GM23338 (cell line): ENCODE data around the gene ESYT2. TPM values are rescaled to one million over a fixed set of nuclear protein-coding genes. Genes with fewer than 3 reads are reported as not detected.
A peak's percentile ranks its signal among the peaks of the same experiment; 100 is the strongest.

Source experiments
- ATAC-seq: fragments of 200-7000 bp; cut with Tn5 transposase; 3 replicates; pipeline ENCODE4 v1.9.1; 2020
- DNase-seq: peaks from one replicate; pipeline ENCODE4 v3.0.0-alpha.2; 2015; ENCODE audit warnings: low spot score
- H2AFZ ChIP-seq: fragments of 200-600 bp; sonication (generic); 2 replicates; pipeline ENCODE4 v1.8.0; 2016; ENCODE audit warnings: antibody characterized with exemption, mild to moderate bottlenecking, moderate library complexity
- H3F3A ChIP-seq: fragments of 200-600 bp; sonication (generic); replicated peaks from 2 replicates; pipeline ENCODE4 v1.8.0; 2017; ENCODE audit warnings: antibody characterized with exemption, mixed run types, low read depth
- H3K27ac ChIP-seq: fragments of 200-600 bp; sonication (generic); 2 replicates; pipeline ENCODE4 v1.6.1; 2016; ENCODE audit warnings: low read depth
- H3K27me3 ChIP-seq: fragments of 200-600 bp; sonication (generic); 2 replicates; pipeline ENCODE4 v1.8.0; 2016; ENCODE audit warnings: mild to moderate bottlenecking, mixed run types, moderate library complexity; ENCODE audit not compliant: insufficient read depth
- H3K36me3 ChIP-seq: fragments of 200-600 bp; sonication (generic); 2 replicates; pipeline ENCODE4 v1.8.0; 2016; ENCODE audit warnings: mild to moderate bottlenecking; ENCODE audit not compliant: insufficient read depth
- H3K4me1 ChIP-seq: fragments of 200-600 bp; sonication (generic); 2 replicates; pipeline ENCODE4 v1.8.0; 2016; ENCODE audit warnings: mild to moderate bottlenecking, moderate library complexity; ENCODE audit not compliant: insufficient read depth
- H3K4me2 ChIP-seq: fragments of 200-600 bp; sonication (generic); 2 replicates; pipeline ENCODE4 v1.7.1; 2017; ENCODE audit warnings: mixed run types
- H3K4me3 ChIP-seq: fragments of 200-600 bp; sonication (generic); 2 replicates; pipeline ENCODE4 v1.6.1; 2016; ENCODE audit warnings: mixed run types
- H3K79me2 ChIP-seq: fragments of 200-600 bp; sonication (generic); replicated peaks from 2 replicates; pipeline ENCODE4 v1.8.0; 2017; ENCODE audit warnings: mild to moderate bottlenecking; ENCODE audit not compliant: insufficient read depth
- H3K9me2 ChIP-seq: fragments of 200-600 bp; sonication (generic); 2 replicates; pipeline ENCODE4 v1.8.0; 2017; ENCODE audit not compliant: insufficient read depth
- H4K20me1 ChIP-seq: fragments of 200-600 bp; sonication (generic); replicated peaks from 2 replicates; pipeline ENCODE4 v1.8.0; 2017; ENCODE audit warnings: mild to moderate bottlenecking; ENCODE audit not compliant: insufficient read depth
- H3K27ac Mint-ChIP-seq: 2 replicates; pipeline ENCODE4 v1.8.0; 2020; ENCODE audit warnings: inconsistent platforms, mild to moderate bottlenecking, moderate library complexity, mixed read lengths
- H3K27me3 Mint-ChIP-seq: 3 replicates; pipeline ENCODE4 v1.8.0; 2022; ENCODE audit warnings: low read depth, mild to moderate bottlenecking, moderate library complexity, mixed read lengths, inconsistent platforms; ENCODE audit not compliant: insufficient read depth, poor library complexity
- H3K36me3 Mint-ChIP-seq: 3 replicates; pipeline ENCODE4 v1.8.0; 2021; ENCODE audit warnings: low read depth, mild to moderate bottlenecking, inconsistent platforms, moderate library complexity, mixed read lengths
- H3K4me1 Mint-ChIP-seq: 3 replicates; pipeline ENCODE4 v1.8.0; 2020; ENCODE audit warnings: mild to moderate bottlenecking, inconsistent platforms, mixed read lengths
- H3K4me3 Mint-ChIP-seq: 3 replicates; pipeline ENCODE4 v1.8.0; 2021; ENCODE audit warnings: moderate library complexity, mild to moderate bottlenecking, inconsistent platforms, mixed read lengths
- H3K9me3 Mint-ChIP-seq: 3 replicates; pipeline ENCODE4 v1.8.0; 2020; ENCODE audit warnings: moderate library complexity, mild to moderate bottlenecking, inconsistent platforms, mixed read lengths
- EZH2 ChIP-seq: fragments of 200-600 bp; sonication (generic); IDR thresholded peaks from one replicate; pipeline ENCODE4 v1.8.0; 2017; ENCODE audit warnings: antibody characterized with exemption, mild to moderate bottlenecking, low read depth; ENCODE audit not compliant: unreplicated experiment
- EZH2phosphoT487 ChIP-seq: fragments of 200-600 bp; sonication (generic); IDR thresholded peaks from one replicate; pipeline ENCODE4 v1.8.1; 2018; ENCODE audit warnings: antibody characterized with exemption; ENCODE audit not compliant: unreplicated experiment
- JUNB ChIP-seq: IDR thresholded peaks from one replicate; pipeline ENCODE4 v1.6.1; 2016; ENCODE audit warnings: antibody characterized with exemption; ENCODE audit not compliant: unreplicated experiment
- POLR2AphosphoS5 ChIP-seq: IDR thresholded peaks from 2 replicates; pipeline ENCODE4 v1.6.1; 2016; ENCODE audit warnings: antibody characterized with exemption, low read depth
- STAT1 ChIP-seq: IDR thresholded peaks from one replicate; pipeline ENCODE4 v1.6.1; 2016; ENCODE audit warnings: antibody characterized with exemption; ENCODE audit not compliant: unreplicated experiment
- ZNF331 ChIP-seq: fragments of 250-450 bp; sonication (Bioruptor Pico); IDR thresholded peaks from 2 replicates; pipeline ENCODE4 v1.5.0; 2020; ENCODE audit warnings: low read depth, mild to moderate bottlenecking, moderate library complexity
- polyA plus RNA-seq: library from polyadenylated mRNA; unstranded; fragments of >200 nt; fragmentation: Nextera tagmentation; extraction: Ambion mirVana; gene quantifications from 2 replicates; pipeline ENCODE4 v1.2.1, GENCODE V29; 2016
- total RNA-seq: library from RNA; depleted of rRNA; stranded (reverse); fragments of >200 nt; shearing (Covaris generic); gene quantifications from 2 replicates; pipeline ENCODE4 v1.2.3, GENCODE V29; 2014
- TF ChIP-seq, protein P1 (sequence below): fragments of 250-450 bp; sonication (Bioruptor Pico); IDR thresholded peaks from 2 replicates; pipeline ENCODE4 v1.5.0; 2020; ENCODE audit warnings: mild to moderate bottlenecking, moderate library complexity

Gene ESYT2
- total and polyA plus RNA-seq, 2 experiments from 2014 or later: 9.6 to 52.7 TPM

DNA sequence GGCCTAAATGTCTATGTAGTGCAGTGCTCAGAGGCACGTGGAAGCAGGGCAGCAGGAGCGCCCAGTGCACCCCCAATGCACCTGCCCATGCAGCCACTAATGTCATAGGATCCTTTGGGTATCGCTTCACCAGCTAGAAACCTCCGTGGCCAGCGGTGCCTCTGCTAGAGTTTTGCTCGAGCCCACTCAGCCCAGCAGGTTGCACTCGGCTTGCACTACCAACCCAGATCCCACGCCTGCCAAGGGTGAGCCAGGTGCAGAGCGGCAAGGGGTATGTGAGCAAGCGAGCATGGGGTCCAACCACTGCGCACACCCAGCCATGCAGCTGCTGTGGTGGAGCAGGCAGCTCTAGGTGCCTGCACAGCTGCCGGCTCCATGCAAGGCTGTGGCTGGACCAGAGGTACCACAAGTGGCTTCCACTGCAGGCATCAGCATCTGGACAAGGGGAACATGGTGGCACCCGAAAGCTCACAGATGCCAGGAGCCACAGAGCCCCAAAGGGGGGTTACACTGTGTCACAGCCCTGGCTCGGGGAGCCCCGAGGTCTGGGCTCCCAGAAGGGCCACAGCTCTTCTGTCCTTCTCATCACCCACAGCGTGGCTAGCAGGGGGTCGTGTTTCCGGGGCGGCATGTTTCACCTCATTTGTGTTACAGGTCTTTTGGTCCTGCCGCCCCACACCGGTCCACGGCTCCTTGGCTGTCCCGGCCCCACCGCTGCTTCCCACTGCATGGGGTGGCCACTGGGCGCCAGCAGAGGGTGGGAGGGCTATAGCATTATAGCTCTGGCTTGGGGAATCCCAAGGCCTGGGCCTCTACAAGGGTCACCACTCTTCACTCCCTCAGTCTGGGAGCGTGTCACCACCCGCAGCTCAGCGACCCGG is 122.4 kb downstream of the ESYT2 start (continued):
- TF ChIP-seq, protein P1, sequence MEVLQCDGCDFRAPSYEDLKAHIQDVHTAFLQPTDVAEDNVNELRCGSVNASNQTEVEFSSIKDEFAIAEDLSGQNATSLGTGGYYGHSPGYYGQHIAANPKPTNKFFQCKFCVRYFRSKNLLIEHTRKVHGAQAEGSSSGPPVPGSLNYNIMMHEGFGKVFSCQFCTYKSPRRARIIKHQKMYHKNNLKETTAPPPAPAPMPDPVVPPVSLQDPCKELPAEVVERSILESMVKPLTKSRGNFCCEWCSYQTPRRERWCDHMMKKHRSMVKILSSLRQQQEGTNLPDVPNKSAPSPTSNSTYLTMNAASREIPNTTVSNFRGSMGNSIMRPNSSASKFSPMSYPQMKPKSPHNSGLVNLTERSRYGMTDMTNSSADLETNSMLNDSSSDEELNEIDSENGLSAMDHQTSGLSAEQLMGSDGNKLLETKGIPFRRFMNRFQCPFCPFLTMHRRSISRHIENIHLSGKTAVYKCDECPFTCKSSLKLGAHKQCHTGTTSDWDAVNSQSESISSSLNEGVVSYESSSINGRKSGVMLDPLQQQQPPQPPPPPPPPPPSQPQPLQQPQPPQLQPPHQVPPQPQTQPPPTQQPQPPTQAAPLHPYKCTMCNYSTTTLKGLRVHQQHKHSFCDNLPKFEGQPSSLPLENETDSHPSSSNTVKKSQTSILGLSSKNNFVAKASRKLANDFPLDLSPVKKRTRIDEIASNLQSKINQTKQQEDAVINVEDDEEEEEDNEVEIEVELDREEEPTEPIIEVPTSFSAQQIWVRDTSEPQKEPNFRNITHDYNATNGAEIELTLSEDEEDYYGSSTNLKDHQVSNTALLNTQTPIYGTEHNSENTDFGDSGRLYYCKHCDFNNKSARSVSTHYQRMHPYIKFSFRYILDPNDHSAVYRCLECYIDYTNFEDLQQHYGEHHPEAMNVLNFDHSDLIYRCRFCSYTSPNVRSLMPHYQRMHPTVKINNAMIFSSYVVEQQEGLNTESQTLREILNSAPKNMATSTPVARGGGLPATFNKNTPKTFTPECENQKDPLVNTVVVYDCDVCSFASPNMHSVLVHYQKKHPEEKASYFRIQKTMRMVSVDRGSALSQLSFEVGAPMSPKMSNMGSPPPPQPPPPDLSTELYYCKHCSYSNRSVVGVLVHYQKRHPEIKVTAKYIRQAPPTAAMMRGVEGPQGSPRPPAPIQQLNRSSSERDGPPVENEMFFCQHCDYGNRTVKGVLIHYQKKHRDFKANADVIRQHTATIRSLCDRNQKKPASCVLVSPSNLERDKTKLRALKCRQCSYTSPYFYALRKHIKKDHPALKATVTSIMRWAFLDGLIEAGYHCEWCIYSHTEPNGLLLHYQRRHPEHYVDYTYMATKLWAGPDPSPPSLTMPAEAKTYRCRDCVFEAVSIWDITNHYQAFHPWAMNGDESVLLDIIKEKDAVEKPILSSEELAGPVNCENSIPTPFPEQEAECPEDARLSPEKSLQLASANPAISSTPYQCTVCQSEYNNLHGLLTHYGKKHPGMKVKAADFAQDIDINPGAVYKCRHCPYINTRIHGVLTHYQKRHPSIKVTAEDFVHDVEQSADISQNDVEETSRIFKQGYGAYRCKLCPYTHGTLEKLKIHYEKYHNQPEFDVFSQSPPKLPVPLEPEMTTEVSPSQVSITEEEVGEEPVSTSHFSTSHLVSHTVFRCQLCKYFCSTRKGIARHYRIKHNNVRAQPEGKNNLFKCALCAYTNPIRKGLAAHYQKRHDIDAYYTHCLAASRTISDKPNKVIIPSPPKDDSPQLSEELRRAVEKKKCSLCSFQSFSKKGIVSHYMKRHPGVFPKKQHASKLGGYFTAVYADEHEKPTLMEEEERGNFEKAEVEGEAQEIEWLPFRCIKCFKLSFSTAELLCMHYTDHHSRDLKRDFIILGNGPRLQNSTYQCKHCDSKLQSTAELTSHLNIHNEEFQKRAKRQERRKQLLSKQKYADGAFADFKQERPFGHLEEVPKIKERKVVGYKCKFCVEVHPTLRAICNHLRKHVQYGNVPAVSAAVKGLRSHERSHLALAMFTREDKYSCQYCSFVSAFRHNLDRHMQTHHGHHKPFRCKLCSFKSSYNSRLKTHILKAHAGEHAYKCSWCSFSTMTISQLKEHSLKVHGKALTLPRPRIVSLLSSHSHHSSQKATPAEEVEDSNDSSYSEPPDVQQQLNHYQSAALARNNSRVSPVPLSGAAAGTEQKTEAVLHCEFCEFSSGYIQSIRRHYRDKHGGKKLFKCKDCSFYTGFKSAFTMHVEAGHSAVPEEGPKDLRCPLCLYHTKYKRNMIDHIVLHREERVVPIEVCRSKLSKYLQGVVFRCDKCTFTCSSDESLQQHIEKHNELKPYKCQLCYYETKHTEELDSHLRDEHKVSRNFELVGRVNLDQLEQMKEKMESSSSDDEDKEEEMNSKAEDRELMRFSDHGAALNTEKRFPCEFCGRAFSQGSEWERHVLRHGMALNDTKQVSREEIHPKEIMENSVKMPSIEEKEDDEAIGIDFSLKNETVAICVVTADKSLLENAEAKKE: no peak

DNA sequence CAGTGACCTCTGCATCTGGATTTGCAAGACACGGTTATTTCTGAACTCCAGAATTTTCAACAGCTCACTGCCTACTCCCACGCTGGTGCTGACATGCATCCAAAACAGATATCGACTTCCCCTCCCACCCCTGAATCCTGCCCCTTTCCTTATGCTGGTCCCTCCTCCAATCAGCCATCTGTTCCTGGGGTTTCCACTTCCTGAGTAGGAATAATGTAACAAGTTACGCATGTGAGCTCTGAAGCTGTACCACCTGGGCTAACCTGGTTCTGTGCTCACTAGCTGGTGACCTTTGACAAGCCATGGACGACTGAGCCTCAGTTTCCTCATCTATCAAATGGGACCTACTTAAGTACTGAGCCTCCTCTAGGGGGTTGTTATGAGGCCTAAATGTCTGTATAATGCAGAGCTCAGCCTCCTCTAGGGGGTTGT is 123.0 kb downstream of the ESYT2 start:
- no peak overlapping the region for H3K4me3 ChIP-seq
- peaks cover 4% of the 10 kb centered on the region for H3K27me3 Mint-ChIP-seq
- no peaks in the 10 kb centered on the region; the same call in 1 of the 2 replicates for H3F3A ChIP-seq
- no peaks in the 10 kb centered on the region for H3K27me3 ChIP-seq
- ATAC-seq (no peak), DNase-seq (no peak)
- H3K27ac ChIP-seq: no peak overlapping the region
- no peak overlapping the region for H3K4me2 ChIP-seq
- no peak overlapping the region for H3K27ac Mint-ChIP-seq
- peak overlapping the region; percentile 55 for H3K4me3 Mint-ChIP-seq
- H3K9me2 ChIP-seq: no peaks in the 10 kb centered on the region
- H3K79me2 ChIP-seq: peaks cover 23% of the 10 kb centered on the region
- peaks cover 32% of the 10 kb centered on the region for H3K4me1 Mint-ChIP-seq
- peaks cover 21% of the 10 kb centered on the region for H3K36me3 Mint-ChIP-seq
- H4K20me1 ChIP-seq: peaks cover under 1% of the 10 kb centered on the region; the same call in 1 of the 2 replicates
- H2AFZ ChIP-seq: no peak overlapping the region
- H3K36me3 ChIP-seq: no peaks in the 10 kb centered on the region; the same call in 1 of the 2 replicates
- H3K9me3 Mint-ChIP-seq: peaks cover 18% of the 10 kb centered on the region
- peaks cover 26% of the 10 kb centered on the region for H3K4me1 ChIP-seq
- TF ChIP-seq ZNF331 (CRISPR knock-in tag) (no peak), POLR2AphosphoS5 (no peak), JUNB (no peak), EZH2 (no peak), EZH2phosphoT487 (no peak), STAT1 (no peak)
- TF ChIP-seq, protein P1: no peak
